GM18868 (cell line): Measurements from ENCODE around the gene GCGR.
"Not testable (repeated sequence)": the region's sequence is repeated elsewhere in the genome, so short reads cannot be mapped to it uniquely, and the experiment has no call there.

ENCODE experiments used
- ATAC-seq: cut with Tn5 transposase; IDR thresholded peaks from one replicate; pipeline ENCODE4 v1.9.1; 2021; ENCODE audit warnings: mild to moderate bottlenecking, moderate library complexity; ENCODE audit not compliant: unreplicated experiment

The GCGR gene

GRCh38 chr17:81831957-81832607 is 28.1 kb downstream of the GCGR start:
- peak; percentile 20 for ATAC-seq

- ATAC-seq = peak; percentile 11
Observed at GRCh38 chr17:81832608-81833159, 28.7 kb downstream of the GCGR start.

GRCh38 chr17:81833160-81833920 is 29.4 kb downstream of the GCGR start, which contains the start of gene MCRIP1:
Gene MCRIP1 (minus strand): TSS chr17:81833291. CDS start chr17:81824506, 8,785 bp downstream.
- ATAC-seq = peak; percentile 76

- no peak for ATAC-seq
Observed at GRCh38 chr17:81833921-81834830, 30.2 kb downstream of the GCGR start.

- ATAC-seq = no peak
Observed at GRCh38 chr17:81834831-81835267, 30.9 kb downstream of the GCGR start, which contains the start of gene PPP1R27. Gene PPP1R27 (minus strand): TSS chr17:81835050. CDS start chr17:81834953, 97 bp downstream.

- ATAC-seq = no peak
Observed at GRCh38 chr17:81837641-81838040, 33.7 kb downstream of the GCGR start.

- ATAC-seq = no peak
Observed at GRCh38 chr17:81838753-81839255, 34.9 kb downstream of the GCGR start.

- ATAC-seq = no peak
Observed at GRCh38 chr17:81839301-81839700, 35.4 kb downstream of the GCGR start.

GRCh38 chr17:81840059-81840458 is 36.1 kb downstream of the GCGR start:
- ATAC-seq = not testable (repeated sequence)

- ATAC-seq = no peak
Observed at GRCh38 chr17:81840826-81841778, 37.2 kb downstream of the GCGR start.

- ATAC-seq = no peak
Observed at GRCh38 chr17:81841866-81842265, 37.9 kb downstream of the GCGR start.

GRCh38 chr17:81842378-81842724 is 38.4 kb downstream of the GCGR start:
- no peak for ATAC-seq

- no peak for ATAC-seq
Observed at GRCh38 chr17:81842725-81843504, 39.0 kb downstream of the GCGR start.

- no peak for ATAC-seq
Observed at GRCh38 chr17:81843713-81844326, 39.9 kb downstream of the GCGR start.

GRCh38 chr17:81844327-81844851 is 40.4 kb downstream of the GCGR start:
- ATAC-seq = no peak

- ATAC-seq = no peak
Observed at GRCh38 chr17:81844887-81845286, 40.9 kb downstream of the GCGR start.

- ATAC-seq = no peak
Observed at GRCh38 chr17:81845361-81845760, 41.4 kb downstream of the GCGR start.
